Thyroid gland (tissue), 4 donors: ENCODE results near the gene AKAP1.

ENCODE experiments used
- CTCF ChIP-seq, 6 experiments: fragments of 200-600 bp in 3 of 6; fragments of 450-650 bp in 3 of 6; sonication (generic) in 3 of 6; IDR thresholded peaks; one replicate each; pipeline ENCODE4 v1.5.1; 2016 to 2019; ENCODE audit warnings: antibody characterized with exemption in 6 of 6, mild to moderate bottlenecking in 2 of 6, inconsistent platforms in 1 of 6, moderate library complexity in 1 of 6
- POLR2A ChIP-seq, 2 donors: fragments of 450-650 bp; IDR thresholded peaks; one replicate each; pipeline ENCODE4 v1.6.1; 2017; ENCODE audit warnings: antibody characterized with exemption in 2 of 2, mild to moderate bottlenecking in 2 of 2, moderate library complexity in 1 of 2

DNA sequence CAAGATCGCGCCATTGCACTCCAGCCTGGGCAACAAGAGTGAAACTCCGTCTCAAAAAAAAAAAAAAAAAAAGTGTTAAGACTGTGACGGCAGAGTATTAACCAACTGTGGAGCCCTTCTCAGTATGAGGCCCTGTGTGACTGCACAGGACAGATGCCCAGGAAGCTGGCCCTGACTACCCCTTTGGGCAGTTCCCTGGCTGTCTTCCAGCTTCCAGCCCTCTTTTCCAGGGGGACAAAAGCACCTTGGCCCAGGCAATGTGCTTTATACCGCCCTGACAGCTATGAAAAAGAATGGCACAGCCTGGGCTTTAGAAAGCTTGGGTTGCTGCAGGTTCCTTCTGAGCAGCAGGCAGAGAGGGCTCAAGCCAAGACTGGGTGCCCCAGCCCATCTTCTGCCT lies 61.2 kb downstream of the AKAP1 start:
- TF ChIP-seq CTCF (IDR thresholded peaks at IDR 0.05) (no peak), POLR2A (IDR thresholded peaks at IDR 0.05) (no peak)
